GM18519 (cell line): ENCODE measurements around the gene PPIP5K1.

ENCODE experiments used
- ATAC-seq: cut with Tn5 transposase; IDR thresholded peaks from one replicate; pipeline ENCODE4 v1.9.1; 2021; ENCODE audit warnings: mild to moderate bottlenecking, moderate library complexity; ENCODE audit not compliant: unreplicated experiment, low FRiP score

Gene PPIP5K1

DNA sequence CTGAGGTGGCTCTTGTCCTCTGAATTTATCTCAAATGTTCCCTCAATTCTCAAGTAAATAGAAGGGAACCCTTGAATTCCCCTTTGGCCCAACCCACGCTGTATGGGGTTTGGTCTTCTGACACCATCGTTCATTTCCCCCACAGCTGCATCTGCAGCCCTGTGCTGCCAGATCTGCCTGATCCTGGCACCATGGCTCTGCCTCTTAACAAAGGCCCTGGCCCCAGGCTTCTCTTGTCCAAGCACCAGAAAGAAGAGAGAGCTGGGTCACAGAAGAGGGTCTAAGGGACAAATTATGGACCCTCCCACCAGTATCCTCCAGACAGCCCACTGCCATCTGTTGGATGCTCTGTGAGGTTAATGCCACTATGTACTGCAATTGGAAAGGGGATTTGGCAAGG, 70.8 kb downstream of the PPIP5K1 start:
- ATAC-seq, result no peak

DNA sequence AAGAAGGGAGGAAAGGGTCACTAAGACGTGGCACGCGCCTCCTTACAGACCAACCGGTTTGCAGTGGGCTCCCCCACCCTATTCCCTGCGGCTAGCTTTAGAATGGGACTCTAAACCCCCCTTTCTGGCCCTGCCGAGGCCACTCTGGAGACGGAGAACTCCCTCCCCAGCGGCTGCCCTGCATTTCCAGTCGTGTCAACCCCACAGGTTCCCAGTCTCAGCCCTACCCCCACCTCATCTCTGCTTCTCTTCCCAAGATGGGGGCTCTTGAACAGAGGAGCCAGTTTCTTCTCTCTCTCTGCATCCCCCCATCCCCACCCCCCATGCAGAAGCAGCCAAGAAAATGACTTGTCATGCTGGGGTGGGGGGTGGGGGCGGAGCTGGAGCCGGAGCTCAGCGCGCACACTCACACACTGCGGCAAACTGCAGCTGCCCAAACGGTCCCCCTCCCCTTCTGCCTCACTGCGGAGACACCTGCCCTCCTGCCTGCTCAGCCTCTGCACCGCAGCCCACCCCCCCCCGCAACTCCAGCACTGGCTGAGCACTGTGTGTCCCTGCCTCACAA, 71.7 kb downstream of the PPIP5K1 start:
- ATAC-seq, result no peak

DNA sequence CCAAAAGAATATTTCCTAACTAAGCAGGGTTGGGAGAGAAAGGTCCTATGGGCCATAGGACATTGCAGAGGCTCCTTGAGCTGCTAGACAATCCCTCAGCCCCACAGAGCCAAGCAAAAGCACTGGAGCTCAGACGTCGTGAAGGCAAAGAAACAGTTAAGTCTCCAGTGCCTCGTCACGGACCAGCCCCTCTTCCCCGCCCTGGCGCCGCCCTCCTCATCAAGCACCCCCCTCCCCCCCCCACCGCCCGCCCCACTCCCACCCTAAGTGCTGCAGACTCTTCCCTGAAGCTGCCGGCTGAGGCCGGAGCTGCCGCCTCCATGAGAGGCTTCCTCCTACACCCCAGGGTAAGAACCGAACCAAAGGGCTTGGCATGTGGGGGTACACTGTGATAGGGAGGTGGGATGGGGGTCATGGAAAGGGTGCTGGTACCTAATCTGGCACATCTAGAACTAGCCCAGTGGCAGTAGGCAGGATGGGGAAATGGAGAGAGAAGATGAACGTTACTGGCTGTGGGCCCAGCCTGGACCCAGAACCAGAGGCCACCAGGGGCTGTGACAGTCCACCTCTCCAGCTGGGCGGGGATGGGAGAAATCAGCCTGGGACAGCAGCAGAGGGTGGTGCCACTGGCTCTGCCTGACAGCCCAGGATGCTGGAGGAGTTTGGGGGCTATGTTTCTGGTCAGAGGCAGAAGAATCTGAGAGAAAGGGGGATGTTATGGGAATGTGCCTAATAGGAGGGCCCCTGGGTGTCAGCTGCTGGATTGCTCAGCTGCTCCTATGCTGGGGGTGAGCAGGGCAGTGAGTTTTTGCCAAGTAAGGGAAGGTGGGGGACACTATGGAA, 72.4 kb downstream of the PPIP5K1 start, which contains the start of gene MAP1A:
TSS of gene MAP1A (plus strand) at position 255 of the 843 bp plus-strand sequence. CDS start 3,866 bp downstream, outside the sequence.
- no peak for ATAC-seq

DNA sequence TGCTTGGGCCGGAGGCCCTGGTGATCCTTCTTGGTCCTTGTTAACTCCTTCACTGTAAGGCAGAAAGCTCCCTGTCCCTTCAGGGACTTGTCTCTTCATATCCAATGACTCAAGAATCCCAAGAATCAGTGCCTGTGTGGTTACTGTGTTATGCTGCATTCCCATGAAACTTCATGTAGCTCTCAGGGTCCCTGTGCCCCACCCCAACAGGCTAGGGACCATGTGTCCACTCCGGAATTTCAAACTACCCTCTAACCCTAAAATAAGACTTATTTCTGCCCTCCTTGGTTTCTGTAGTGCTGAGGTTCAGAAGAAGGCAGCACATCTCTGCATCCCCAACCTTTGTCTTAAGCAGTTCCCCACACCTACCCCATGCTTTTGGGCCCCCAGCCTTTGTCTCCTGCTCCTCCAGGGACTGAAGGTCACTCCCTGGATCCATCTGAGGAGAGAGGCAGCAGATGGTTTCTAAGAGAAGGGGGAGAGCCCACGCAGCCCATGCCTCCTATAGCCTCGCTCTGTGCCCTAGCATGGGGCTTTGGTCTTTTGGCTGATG, 73.1 kb downstream of the PPIP5K1 start:
- no peak for ATAC-seq

DNA sequence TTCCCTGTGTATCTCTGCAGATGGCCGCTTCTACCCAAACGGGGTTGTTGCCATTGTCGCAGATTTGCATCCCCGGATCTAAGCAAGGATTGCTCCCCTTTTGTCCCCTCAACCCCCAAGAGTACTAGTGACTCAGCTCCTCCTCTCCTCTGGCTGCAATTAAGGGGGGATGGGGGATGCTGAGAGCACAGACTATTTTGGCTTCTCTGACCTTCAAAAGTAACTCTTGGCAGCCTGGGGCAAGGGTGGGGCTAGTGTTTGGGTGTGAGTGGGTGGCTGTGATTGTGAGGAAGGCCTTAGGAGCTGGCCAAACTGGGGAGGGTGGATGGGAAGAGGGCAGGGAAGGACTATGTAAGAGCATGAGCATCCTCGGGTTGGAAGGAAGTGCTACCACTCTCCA, 73.8 kb downstream of the PPIP5K1 start:
- ATAC-seq, result no peak

DNA sequence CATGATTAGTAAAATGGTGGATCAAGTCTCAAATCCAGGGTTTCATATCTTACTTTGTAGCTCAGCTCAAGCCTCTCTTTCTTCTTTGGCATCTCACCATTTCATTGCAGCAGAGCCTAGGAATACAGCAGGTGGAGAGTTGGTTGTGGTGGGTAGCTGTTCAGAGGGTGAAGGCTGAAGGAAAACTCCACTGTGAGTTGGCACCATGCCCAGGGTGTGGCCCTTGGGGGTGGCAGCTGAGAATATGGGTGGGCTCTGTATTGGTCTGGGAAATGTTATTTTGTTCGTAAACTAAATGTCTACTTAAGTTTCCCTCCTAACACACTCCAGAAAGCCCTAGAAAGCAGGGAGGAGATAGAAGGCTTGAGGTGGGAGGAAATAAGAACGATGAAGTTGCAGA, 74.3 kb downstream of the PPIP5K1 start:
- no peak for ATAC-seq

DNA sequence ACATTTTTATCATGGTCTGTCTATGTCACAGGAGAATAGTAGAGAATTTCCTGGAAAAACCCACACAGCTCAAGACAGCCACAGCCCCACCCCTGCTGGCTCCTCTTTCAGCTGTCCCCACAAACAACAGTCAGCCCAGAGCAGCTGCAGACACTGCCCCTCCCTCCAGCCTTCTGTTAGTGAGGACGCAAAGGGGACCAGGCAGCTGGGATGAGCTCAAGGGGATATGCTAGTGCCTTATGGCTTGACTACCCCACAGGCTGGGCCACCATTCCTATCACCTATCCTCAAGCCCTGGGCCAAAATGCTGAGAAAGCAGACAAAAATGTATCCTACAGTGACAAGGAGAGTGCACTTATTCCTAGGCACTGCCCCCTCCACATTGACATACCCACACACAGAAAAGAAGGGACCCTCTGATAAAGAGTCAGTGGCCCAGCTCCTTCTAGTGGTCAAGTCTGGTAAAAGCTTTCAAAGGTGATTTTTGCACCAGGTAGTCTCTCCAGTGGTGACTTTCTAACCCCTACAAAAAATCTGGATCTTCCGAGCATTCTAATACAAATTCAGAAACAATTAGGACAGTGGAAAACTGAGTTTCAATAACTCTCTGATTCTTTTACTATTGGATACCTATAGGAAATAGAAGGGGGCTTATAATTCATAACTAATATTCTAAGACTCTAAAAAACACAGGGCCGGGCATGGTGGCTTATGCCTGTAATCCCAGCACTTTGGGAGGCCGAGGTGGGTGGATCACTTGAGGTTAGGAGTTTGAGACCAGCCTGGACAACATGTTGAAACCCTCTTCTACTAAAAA, 75.6 kb downstream of the PPIP5K1 start:
- ATAC-seq, result no peak

DNA sequence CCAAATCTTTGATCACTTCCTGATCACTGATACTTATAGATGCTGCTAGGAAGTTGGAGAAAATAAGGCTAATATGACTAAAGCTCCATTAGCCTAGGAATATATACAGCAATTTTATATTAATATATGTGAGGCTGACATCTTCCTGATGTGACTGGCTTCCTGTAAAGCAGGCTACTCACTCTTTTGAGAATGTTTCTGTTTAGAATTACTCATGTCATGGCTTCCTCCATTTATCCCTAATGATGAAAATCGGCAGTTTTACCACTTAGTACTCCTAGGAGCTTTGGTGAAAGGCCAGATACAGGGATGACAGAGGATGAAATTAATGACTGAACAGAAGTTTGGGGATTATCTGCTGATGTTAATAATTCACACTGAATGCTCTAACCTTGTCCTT, 76.5 kb downstream of the PPIP5K1 start:
- no peak for ATAC-seq

DNA sequence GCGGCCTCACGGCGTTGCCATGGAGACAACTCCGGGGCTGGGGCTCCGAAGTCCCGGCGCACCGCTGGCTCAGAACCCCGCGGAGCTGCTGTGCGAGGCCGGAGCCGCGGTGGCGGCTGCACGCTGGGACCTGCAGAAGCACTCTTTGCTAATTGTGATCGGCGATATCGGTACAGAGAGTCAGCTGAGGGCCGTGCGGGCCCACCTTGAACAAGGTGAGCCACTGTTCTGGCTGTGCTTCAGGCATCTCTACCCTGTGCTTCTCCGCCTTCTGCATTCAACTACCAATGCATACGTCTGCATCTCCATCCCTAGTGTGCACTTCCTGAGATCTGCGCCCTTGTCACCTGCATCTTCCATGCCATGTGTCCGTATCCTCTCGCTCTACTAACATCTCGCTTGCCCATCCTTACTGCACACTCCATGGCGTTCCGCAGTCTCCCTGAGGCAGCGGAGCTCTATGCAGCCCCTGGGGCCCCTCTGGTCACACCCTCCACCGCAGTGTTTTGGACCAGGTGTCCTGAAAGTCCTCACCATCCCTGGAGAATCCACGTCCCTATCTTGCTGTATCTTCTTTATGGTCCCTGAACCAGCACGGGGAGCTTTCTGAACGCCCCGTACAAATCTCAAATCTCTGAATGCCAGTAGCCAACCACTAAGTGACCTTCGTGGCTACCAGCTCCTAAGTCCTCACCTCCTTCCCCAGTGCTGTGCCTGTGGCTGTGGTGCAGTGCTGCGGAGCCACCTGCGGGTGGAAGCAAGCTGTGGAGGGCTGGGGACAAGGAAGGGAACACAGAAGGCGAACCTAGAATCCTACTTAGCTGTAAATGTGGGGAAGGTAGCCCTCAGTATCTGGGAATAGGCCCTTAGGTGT, 78.8 kb downstream of the PPIP5K1 start:
- ATAC-seq, result no peak

DNA sequence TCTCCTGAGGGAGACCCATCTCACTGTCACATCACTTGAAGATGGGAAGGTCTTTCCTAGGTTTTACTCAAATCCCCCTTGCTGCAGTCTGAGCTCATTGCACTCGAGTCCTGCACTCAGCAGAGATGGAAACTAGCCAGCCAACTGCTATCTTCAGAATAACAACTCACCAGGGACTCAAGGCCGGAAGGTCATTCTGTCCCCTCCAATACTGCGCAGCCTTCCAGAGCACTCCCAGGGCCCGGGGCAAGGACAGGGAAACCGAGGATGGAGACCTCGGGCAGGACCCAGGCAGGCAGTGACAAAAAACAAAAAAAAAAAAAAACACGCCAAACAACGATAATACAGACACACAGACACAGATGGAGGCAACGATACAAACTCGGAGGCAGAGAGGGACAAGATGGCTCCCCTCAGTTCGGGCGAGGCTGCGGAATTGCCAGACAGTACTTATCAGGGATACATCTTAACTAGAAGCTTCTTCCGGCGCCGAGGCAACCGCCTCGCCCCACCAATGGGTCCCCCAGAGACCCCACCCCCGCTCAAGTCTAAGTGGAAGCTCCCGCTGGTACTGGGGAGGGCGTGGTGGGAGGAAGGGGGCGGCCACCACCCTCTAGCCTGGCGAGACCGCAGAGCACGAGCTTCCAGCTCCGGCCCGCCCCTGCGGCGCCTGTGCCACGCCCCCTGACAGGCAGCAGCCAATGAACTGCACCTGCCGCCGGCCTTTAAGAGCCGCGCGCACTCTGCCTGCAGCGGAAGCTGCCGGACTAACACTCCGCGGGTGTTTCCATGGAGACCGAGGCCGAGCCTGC, 79.6 kb downstream of the PPIP5K1 start:
- peak; percentile 96 for ATAC-seq

DNA sequence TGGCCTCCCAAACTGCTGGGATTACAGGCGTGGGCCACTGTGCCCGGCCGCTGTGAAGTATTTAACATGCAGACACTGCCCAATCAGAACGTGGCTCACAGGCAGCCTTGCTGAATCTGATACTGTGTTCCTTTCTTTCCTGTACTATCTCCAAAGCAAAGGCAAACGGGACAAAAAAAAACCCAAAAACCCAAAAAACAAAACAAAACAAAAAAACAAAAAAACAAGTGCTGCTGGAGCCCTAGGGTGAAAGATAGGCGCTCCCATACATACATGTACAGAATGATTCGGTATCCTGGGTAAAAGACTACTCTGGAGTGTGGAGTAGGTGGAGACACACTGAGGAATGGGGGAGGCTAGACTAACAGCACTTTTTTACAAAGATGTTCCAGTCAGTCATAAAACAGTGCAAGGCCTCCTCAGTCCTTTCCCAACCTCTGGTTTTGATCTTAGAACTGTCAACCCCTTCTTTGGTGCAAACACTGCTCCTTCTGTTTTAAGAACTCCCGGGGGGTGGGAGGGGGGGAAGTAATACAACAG, 80.3 kb downstream of the PPIP5K1 start:
- ATAC-seq, result no peak

DNA sequence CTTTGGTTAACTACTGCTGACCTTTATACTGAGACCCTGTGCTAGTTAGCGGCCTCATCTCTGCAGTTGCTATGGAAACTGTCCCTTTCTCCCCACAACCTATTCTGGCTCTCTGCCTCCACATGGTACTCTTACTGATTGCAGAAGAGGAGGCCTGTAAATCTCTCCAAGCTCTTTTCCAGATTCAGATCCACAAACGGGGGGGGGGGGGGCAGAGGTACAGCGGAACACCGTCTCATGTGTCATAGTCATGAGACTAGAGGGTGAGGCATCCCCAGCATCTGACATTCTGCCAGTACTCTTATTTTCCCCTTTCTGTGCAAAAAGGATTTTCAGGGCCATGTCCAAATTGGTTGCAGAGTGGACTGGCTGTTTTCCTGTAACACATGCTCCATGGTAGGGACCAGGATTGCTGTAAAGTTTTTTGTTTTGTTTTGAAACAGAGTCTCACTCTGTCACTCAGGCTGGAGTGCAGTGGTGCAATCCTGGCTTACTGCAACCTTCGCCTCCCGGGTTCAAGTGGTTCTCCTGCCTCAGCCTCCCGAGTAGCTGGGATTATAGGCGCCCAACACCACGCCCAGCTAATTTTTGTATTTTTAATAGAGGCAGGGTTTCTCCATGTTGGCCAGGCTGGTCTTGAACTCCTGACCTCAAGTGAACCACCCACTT, 80.9 kb downstream of the PPIP5K1 start:
- ATAC-seq, result no peak

DNA sequence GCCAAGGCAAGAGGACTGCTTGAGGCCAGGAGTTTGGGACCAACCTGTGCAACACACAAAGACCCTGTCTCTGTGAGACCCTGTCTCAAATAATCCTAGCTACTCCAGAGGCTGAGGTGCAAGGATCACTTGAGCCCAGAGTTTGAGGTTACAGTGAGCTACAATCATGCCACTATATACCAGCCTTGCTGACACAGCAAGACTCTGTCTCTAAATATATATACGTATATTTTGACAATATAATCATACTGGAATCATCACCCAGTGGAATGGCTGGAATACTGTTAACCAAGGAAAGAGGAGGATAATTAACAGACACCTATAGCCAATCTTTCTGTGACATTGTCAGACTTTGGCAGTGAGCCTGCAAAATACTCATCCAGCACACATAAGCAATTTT, 81.6 kb downstream of the PPIP5K1 start:
- no peak for ATAC-seq

DNA sequence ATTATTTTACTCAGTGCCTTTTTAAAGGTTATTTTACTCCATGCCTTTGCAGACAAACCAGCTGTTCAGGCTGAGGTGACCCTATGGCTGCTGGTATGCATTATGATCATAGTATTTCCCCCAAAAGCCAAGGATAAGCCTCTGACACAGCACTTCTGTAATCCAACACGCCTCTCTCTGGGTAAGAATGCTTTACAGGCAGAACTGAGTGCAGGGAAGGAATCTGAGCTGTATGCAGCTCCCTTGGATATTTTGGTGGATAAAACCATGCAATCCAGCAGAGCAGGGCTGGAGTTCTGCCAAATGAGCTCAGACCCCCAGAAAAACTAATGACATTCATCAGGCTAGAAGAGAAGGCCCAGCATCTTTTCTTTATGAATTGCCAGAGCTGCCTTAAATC, 84.3 kb downstream of the PPIP5K1 start:
- no peak for ATAC-seq

DNA sequence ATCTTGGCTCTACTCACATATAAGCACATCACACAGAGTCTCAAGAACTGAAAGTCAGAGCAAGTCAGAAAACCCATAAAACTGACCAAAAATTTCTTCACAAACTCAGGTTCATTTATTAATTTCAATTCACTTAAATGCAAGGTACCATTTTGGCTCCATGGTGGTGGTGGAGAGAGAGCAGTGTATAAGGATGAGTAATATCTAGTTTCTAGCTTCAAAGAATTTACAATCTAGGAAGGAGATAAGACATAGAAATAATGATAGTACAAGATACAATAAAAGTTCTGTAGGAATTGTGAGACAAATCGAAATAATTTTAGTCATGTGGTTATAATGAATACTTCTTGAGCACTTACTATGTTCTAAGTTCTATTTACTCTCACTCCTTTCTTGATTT, 90.4 kb downstream of the PPIP5K1 start:
- ATAC-seq, result no peak

DNA sequence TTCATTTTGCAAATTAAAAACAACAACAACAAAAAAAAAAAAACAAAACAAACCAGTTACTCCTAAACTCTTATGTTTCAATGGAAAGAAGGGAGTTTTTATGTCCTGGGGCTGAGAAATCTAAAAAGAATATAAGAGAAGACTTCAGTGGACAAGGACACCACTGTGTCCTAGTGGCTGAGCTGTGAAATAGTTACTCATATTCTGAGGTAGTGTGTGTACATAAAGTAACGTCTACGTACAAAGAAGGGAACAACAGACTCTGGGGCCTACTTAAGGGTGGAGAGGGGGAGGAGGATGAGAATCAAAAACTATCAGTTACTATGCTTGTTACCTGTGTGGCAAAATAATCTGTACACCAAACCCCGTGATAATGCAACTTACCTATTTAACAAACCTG, 91.0 kb downstream of the PPIP5K1 start:
- no peak for ATAC-seq

DNA sequence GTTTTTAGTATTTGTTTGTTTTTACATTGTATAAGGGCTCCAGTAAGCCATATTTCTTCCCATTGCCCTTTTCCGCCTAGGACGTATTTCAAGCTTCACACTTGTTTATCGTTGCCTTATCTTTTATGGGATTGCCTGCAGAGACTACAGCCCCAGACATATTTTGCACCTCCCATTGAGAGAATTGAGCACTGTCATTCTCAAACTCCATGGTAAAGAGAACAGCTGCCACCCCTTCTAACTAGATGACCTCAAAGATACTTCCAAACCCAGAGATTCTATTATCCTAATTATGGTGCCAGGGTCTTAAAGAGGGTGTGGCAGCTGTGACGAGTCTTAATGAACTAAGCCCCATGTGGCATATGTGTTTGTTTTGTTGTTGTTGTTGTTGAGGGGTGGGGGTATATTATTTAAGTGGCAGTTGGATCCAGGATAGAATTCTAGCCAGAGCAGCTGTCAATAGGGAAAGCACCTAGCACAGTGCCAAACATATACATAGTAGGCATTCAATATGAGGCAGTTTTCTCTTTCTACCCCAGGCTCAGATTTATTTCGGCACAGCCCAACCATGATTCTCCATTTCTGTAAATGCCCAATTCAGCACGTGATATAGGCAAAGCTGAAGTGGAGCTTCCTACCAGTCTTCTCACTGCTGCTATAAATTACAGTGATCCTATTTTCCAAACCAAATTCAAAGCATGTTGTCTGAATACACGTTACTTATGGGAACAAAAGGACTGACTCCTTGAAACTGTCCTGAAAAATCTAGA, 96.1 kb downstream of the PPIP5K1 start:
- no peak for ATAC-seq
